Activated CD4-positive, alpha-beta T cell treated with anti-CD3 and anti-CD28 coated beads, Interleukin-2, Interleukin-6, amounts not matched to agents 100 ng/mL and 50 ng/mL, durations not matched to agents 16 hours and 8 hours (primary cell): Measurements from ENCODE around the gene ZNF576.
"Not testable (repeated sequence)": the region's sequence is repeated elsewhere in the genome, so short reads cannot be mapped to it uniquely, and the experiment has no call there.

Experiments
- DNase-seq: peaks from one replicate; pipeline ENCODE4 v3.0.0-alpha.2; 2020

The ZNF576 gene

GRCh38 chr19:43600326-43600725 lies 3.9 kb downstream of the ZNF576 start:
- DNase-seq, result not testable (repeated sequence)

GRCh38 chr19:43605875-43606568 lies 9.6 kb downstream of the ZNF576 start:
- no peak for DNase-seq

GRCh38 chr19:43606569-43607229 lies 10.3 kb downstream of the ZNF576 start:
- no peak for DNase-seq

GRCh38 chr19:43607238-43608205 lies 11.1 kb downstream of the ZNF576 start:
- DNase-seq, result no peak

- no peak for DNase-seq
Observed at GRCh38 chr19:43609872-43610271, 13.5 kb downstream of the ZNF576 start.

GRCh38 chr19:43610493-43610892 lies 14.1 kb downstream of the ZNF576 start:
- DNase-seq, result no peak

GRCh38 chr19:43611788-43612187 lies 15.4 kb downstream of the ZNF576 start, which contains the start of gene SRRM5:
Gene SRRM5, plus strand, starts transcription at chr19:43612088. Its CDS starts 34 bp downstream, at chr19:43612122.
- no peak for DNase-seq

- no peak for DNase-seq
Observed at GRCh38 chr19:43612374-43612773, 16.0 kb downstream of the ZNF576 start.

- no peak for DNase-seq
Observed at GRCh38 chr19:43616306-43616705, 19.9 kb downstream of the ZNF576 start.

- no peak for DNase-seq
Observed at GRCh38 chr19:43616954-43617353, 20.6 kb downstream of the ZNF576 start.

- DNase-seq, result peak; percentile 75
Observed at GRCh38 chr19:43618921-43619261, 22.5 kb downstream of the ZNF576 start.

GRCh38 chr19:43619262-43620060 lies 23.1 kb downstream of the ZNF576 start, which contains the start of gene ZNF428:
Gene ZNF428, minus strand, starts transcription at chr19:43619629. Its CDS starts 5,325 bp downstream, at chr19:43614304.
- peak; percentile 92 for DNase-seq

GRCh38 chr19:43620061-43621001 lies 23.9 kb downstream of the ZNF576 start:
- no peak for DNase-seq

GRCh38 chr19:43622070-43622469 lies 25.7 kb downstream of the ZNF576 start:
- DNase-seq, result no peak

- DNase-seq, result no peak
Observed at GRCh38 chr19:43622956-43623355, 26.6 kb downstream of the ZNF576 start.

GRCh38 chr19:43623889-43624670 lies 27.7 kb downstream of the ZNF576 start:
- DNase-seq, result peak; percentile 20

GRCh38 chr19:43624933-43625332 lies 28.5 kb downstream of the ZNF576 start:
- DNase-seq, result peak; percentile 91

GRCh38 chr19:43625918-43626579 lies 29.7 kb downstream of the ZNF576 start:
- DNase-seq, result peak; percentile 33

GRCh38 chr19:43626838-43627237 lies 30.4 kb downstream of the ZNF576 start:
- DNase-seq, result no peak
